ENCODE results near the gene CASK.

DNA sequence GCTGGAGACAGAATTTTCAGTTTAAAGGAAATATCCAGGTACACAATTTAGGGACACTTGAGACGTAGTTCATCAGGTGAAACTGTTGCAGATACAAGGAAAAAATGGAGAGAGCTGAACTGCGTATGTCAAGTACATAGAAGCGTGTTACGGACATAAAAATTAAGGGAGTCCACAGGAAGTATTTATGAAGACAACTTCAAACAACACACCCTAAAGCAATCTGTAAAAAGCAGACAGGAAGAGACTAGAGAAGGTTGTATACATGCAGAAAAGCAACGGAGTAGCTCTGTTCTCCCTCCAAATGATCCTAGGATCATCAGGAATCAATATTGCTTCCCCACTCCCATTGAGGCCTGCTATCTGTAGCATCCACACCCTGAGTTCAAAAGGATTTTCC lies 5.8 kb downstream of the CASK start:
- TF ChIP-seq, protein P1, sequence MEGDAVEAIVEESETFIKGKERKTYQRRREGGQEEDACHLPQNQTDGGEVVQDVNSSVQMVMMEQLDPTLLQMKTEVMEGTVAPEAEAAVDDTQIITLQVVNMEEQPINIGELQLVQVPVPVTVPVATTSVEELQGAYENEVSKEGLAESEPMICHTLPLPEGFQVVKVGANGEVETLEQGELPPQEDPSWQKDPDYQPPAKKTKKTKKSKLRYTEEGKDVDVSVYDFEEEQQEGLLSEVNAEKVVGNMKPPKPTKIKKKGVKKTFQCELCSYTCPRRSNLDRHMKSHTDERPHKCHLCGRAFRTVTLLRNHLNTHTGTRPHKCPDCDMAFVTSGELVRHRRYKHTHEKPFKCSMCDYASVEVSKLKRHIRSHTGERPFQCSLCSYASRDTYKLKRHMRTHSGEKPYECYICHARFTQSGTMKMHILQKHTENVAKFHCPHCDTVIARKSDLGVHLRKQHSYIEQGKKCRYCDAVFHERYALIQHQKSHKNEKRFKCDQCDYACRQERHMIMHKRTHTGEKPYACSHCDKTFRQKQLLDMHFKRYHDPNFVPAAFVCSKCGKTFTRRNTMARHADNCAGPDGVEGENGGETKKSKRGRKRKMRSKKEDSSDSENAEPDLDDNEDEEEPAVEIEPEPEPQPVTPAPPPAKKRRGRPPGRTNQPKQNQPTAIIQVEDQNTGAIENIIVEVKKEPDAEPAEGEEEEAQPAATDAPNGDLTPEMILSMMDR (IDR thresholded peaks at IDR 0.05), result no peak
- no peak for TF ChIP-seq POLR2AphosphoS5 (IDR thresholded peaks at IDR 0.05)
- no peak for TF ChIP-seq POLR2A (IDR thresholded peaks at IDR 0.05)

Measured in stomach (tissue), 4 donors.